Parathyroid adenoma (tissue), 2 donors: ENCODE results near the gene CCDC149.

Experiments used
- H2AFZ ChIP-seq: fragments of 300-600 bp; sonication (generic); one replicate; pipeline ENCODE4 v1.7.0; 2017; ENCODE audit warnings: antibody characterized with exemption, mild to moderate bottlenecking
- H3K27ac ChIP-seq: fragments of 300-600 bp; sonication (generic); one replicate; pipeline ENCODE4 v1.7.0; 2017
- H3K27me3 ChIP-seq: fragments of 300-600 bp; sonication (generic); one replicate; pipeline ENCODE4 v1.7.0; 2017; ENCODE audit warnings: low read length; ENCODE audit not compliant: control insufficient read depth, insufficient read depth
- H3K36me3 ChIP-seq: fragments of 300-600 bp; sonication (generic); one replicate; pipeline ENCODE4 v1.7.0; 2017; ENCODE audit warnings: low read length; ENCODE audit not compliant: control insufficient read depth, insufficient read depth
- H3K4me1 ChIP-seq: fragments of 300-600 bp; sonication (generic); one replicate; pipeline ENCODE4 v1.7.0; 2017; ENCODE audit warnings: control low read depth
- H3K4me2 ChIP-seq: fragments of 300-600 bp; sonication (generic); one replicate; pipeline ENCODE4 v1.7.0; 2017; ENCODE audit warnings: low read length
- H3K4me3 ChIP-seq: fragments of 300-600 bp; sonication (generic); one replicate; pipeline ENCODE4 v1.7.0; 2017; ENCODE audit warnings: low read depth, low read length
- H3K79me2 ChIP-seq: fragments of 300-600 bp; sonication (generic); one replicate; pipeline ENCODE4 v1.7.0; 2017; ENCODE audit warnings: control low read depth
- H3K9ac ChIP-seq: fragments of 300-600 bp; sonication (generic); one replicate; pipeline ENCODE4 v1.7.0; 2017; ENCODE audit warnings: mild to moderate bottlenecking
- H3K9me3 ChIP-seq: fragments of 300-600 bp; sonication (generic); one replicate; pipeline ENCODE4 v1.7.0; 2017; ENCODE audit warnings: low read length; ENCODE audit not compliant: control insufficient read depth
- TF ChIP-seq, protein P1 (sequence below): fragments of 300-600 bp; sonication (generic); IDR thresholded peaks from one replicate; pipeline ENCODE4 v1.7.0; 2017; ENCODE audit warnings: antibody characterized with exemption, mild to moderate bottlenecking
- donor health status: primary hyperparathyroidism.

Gene CCDC149

DNA sequence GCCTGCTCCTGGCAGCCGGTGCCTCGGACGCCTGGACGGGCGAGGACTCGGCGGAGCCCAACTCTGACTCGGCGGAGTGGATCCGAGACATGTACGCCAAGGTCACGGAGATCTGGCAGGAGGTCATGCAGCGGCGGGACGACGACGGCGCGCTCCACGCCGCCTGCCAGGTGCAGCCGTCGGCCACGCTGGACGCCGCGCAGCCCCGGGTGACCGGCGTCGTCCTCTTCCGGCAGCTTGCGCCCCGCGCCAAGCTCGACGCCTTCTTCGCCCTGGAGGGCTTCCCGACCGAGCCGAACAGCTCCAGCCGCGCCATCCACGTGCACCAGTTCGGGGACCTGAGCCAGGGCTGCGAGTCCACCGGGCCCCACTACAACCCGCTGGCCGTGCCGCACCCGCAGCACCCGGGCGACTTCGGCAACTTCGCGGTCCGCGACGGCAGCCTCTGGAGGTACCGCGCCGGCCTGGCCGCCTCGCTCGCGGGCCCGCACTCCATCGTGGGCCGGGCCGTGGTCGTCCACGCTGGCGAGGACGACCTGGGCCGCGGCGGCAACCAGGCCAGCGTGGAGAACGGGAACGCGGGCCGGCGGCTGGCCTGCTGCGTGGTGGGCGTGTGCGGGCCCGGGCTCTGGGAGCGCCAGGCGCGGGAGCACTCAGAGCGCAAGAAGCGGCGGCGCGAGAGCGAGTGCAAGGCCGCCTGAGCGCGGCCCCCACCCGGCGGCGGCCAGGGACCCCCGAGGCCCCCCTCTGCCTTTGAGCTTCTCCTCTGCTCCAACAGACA is 113.1 kb downstream of the CCDC149 start:
- no peak overlapping the region for H3K27ac ChIP-seq
- no peaks in the 10 kb centered on the region for H3K36me3 ChIP-seq
- no peaks in the 10 kb centered on the region for H3K9me3 ChIP-seq
- TF ChIP-seq, protein P1, sequence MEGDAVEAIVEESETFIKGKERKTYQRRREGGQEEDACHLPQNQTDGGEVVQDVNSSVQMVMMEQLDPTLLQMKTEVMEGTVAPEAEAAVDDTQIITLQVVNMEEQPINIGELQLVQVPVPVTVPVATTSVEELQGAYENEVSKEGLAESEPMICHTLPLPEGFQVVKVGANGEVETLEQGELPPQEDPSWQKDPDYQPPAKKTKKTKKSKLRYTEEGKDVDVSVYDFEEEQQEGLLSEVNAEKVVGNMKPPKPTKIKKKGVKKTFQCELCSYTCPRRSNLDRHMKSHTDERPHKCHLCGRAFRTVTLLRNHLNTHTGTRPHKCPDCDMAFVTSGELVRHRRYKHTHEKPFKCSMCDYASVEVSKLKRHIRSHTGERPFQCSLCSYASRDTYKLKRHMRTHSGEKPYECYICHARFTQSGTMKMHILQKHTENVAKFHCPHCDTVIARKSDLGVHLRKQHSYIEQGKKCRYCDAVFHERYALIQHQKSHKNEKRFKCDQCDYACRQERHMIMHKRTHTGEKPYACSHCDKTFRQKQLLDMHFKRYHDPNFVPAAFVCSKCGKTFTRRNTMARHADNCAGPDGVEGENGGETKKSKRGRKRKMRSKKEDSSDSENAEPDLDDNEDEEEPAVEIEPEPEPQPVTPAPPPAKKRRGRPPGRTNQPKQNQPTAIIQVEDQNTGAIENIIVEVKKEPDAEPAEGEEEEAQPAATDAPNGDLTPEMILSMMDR, result no peak
- H2AFZ ChIP-seq, result no peak overlapping the region
- no peaks in the 10 kb centered on the region for H3K4me1 ChIP-seq
- H3K79me2 ChIP-seq, result no peaks in the 10 kb centered on the region
- H3K9ac ChIP-seq, result no peak overlapping the region
- H3K4me3 ChIP-seq, result no peak overlapping the region
- no peaks in the 10 kb centered on the region for H3K27me3 ChIP-seq
- H3K4me2 ChIP-seq, result no peak overlapping the region

DNA sequence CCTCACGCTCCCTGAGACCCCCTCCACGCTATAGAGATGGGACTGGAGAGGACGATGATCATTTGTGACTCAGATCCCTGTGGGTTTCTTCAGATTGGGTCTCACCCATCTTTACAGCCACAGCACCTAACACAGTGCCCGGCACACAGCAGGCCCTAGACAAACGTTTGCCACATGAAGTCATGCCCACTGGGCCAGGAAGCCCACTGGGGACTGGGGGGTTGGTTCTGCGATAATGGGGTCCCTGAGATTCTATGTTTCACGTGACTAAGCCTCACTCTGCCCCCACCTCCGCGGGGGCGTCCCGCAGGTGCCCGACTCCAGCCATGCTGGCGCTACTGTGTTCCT is 113.7 kb downstream of the CCDC149 start:
- H3K9ac ChIP-seq, result no peak overlapping the region
- H3K4me3 ChIP-seq, result no peak overlapping the region
- no peak overlapping the region for H2AFZ ChIP-seq
- H3K4me2 ChIP-seq, result no peak overlapping the region
- H3K27me3 ChIP-seq, result no peaks in the 10 kb centered on the region
- H3K79me2 ChIP-seq, result no peaks in the 10 kb centered on the region
- H3K27ac ChIP-seq, result no peak overlapping the region
- H3K36me3 ChIP-seq, result no peaks in the 10 kb centered on the region
- no peaks in the 10 kb centered on the region for H3K9me3 ChIP-seq
- no peaks in the 10 kb centered on the region for H3K4me1 ChIP-seq
- TF ChIP-seq, protein P1, result no peak

DNA sequence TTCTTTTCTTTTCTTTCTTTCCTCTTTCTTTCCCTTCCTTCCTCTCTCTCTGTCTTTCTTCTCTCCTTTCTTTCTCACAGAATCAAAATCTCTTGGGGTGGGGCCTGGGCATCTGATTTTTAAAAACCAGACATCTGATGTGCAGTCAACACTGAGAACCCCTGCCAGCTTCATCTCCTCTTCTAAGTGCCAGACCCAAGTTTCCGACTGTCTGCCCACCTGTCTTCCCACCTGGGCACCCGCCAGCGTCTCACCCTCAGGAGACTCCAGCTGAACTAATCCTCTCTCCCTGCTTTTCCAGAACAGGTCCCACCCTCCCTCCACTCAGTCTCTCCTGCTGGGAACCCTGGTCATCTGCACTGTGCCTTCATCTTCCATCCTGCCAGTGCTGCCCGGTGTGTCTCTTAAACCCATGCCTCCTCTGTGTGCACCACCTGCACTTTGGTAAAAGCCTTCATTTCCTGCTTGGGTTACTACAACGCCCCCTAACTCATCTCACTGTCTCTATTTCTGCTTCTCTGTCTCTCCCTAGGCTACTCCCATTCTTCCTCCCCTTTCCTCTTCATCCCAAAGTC is 114.7 kb downstream of the CCDC149 start:
- Histone ChIP-seq H3K4me2 (no peak overlapping the region), H3K36me3 (no peaks in the 10 kb centered on the region), H3K27ac (no peak overlapping the region), H3K9me3 (no peaks in the 10 kb centered on the region), H3K9ac (no peak overlapping the region), H3K27me3 (no peaks in the 10 kb centered on the region), H3K4me3 (no peak overlapping the region), H3K4me1 (no peaks in the 10 kb centered on the region), H2AFZ (no peak overlapping the region), H3K79me2 (no peaks in the 10 kb centered on the region)
- TF ChIP-seq, protein P1, result no peak

DNA sequence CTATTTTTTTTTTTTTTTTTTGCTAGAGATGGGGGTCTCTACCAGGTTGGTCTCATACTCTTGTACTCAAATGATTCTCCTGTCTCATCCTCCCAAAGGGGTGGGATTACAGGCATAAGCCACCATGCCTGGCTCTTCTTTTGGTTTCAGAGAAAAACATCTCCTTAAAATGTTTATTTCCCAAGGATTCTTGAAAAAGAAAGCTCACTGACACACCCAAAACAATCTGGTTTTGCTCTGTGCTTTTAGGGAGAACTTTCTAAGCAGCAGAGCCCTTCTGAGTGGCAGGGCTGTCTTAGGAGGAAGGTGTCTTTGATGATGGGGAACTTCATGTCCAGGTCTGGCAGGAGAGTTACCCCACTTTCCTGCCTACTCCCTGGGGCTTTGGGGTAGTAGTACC is 116.2 kb downstream of the CCDC149 start:
- H3K36me3 ChIP-seq, result no peaks in the 10 kb centered on the region
- H3K4me1 ChIP-seq, result no peaks in the 10 kb centered on the region
- TF ChIP-seq, protein P1, result no peak
- H3K9ac ChIP-seq, result no peak overlapping the region
- no peak overlapping the region for H3K27ac ChIP-seq
- no peaks in the 10 kb centered on the region for H3K27me3 ChIP-seq
- no peak overlapping the region for H3K4me3 ChIP-seq
- no peak overlapping the region for H3K4me2 ChIP-seq
- H2AFZ ChIP-seq, result no peak overlapping the region
- no peaks in the 10 kb centered on the region for H3K9me3 ChIP-seq
- H3K79me2 ChIP-seq, result no peaks in the 10 kb centered on the region
